GM12872 (cell line): ENCODE measurements around the gene CDK14.

Experiments used
- CTCF ChIP-seq: IDR thresholded peaks from 3 replicates; pipeline ENCODE4 v1.5.1; 2011; ENCODE audit warnings: low read depth, mild to moderate bottlenecking, low read length, moderate library complexity; ENCODE audit not compliant: insufficient read depth

CDK14 gene

GRCh38 chr7:90708841-90709317 lies 112.8 kb downstream of the CDK14 start:
- peak; percentile 93 for TF ChIP-seq CTCF

- no peak for TF ChIP-seq CTCF
These were observed 113.7 kb downstream of the CDK14 start for GRCh38 chr7:90709501-90710465.

- no peak for TF ChIP-seq CTCF
These were observed 114.3 kb downstream of the CDK14 start for GRCh38 chr7:90710466-90710850.

- no peak for TF ChIP-seq CTCF
These were observed 117.5 kb downstream of the CDK14 start for GRCh38 chr7:90713628-90714027.

DNA sequence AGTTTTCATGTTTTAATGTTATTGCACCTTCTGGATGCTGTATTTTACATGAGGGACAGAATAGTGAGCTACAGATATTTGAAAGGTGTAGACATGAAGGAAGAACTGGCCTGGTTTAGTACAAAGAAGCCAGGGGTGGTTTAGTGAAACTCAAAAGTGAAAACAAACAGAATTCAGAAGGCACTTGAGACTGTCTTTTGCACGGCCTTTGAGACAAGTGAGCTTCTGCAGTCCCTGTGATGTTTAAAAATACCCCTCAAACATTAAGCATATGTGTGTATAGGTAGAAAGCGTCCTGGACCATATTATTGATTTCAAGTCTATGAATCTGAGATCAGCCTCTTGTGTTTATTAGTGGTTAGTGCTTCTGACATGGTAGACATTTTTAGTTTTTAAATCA lies 118.9 kb downstream of the CDK14 start:
- no peak for TF ChIP-seq CTCF

- no peak for TF ChIP-seq CTCF
These were observed 121.4 kb downstream of the CDK14 start for GRCh38 chr7:90717296-90718060.

GRCh38 chr7:90719155-90719554 lies 123.0 kb downstream of the CDK14 start:
- TF ChIP-seq CTCF = no peak
